Measurements from ENCODE around the gene CMTM4.

GRCh38 chr16:66652661-66653360 lies 43.7 kb downstream of the CMTM4 start:
- TF ChIP-seq, protein P1, sequence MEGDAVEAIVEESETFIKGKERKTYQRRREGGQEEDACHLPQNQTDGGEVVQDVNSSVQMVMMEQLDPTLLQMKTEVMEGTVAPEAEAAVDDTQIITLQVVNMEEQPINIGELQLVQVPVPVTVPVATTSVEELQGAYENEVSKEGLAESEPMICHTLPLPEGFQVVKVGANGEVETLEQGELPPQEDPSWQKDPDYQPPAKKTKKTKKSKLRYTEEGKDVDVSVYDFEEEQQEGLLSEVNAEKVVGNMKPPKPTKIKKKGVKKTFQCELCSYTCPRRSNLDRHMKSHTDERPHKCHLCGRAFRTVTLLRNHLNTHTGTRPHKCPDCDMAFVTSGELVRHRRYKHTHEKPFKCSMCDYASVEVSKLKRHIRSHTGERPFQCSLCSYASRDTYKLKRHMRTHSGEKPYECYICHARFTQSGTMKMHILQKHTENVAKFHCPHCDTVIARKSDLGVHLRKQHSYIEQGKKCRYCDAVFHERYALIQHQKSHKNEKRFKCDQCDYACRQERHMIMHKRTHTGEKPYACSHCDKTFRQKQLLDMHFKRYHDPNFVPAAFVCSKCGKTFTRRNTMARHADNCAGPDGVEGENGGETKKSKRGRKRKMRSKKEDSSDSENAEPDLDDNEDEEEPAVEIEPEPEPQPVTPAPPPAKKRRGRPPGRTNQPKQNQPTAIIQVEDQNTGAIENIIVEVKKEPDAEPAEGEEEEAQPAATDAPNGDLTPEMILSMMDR (IDR thresholded peaks at IDR 0.05), result no peak
- TF ChIP-seq POLR2A (IDR thresholded peaks at IDR 0.05), result no peak

Measured in esophagus squamous epithelium (tissue), 4 donors.